SK-N-MC (cell line): Measurements from ENCODE around the gene ABCC1.

Experiments used
- EZH2 ChIP-seq: fragments of 200-600 bp; sonication (generic); IDR thresholded peaks from one replicate; pipeline ENCODE4 v1.6.1; 2017; ENCODE audit warnings: antibody characterized with exemption
- FOXP2 ChIP-seq: optimal IDR thresholded peaks from 2 replicates; pipeline ENCODE3; 2011; ENCODE audit warnings: mild to moderate bottlenecking, moderate library complexity; ENCODE audit not compliant: insufficient read depth; ENCODE audit errors: extremely low read length, control extremely low read depth
- POLR2AphosphoS5 ChIP-seq: IDR thresholded peaks from 2 replicates; pipeline ENCODE4 v1.6.1; 2012; ENCODE audit warnings: mild to moderate bottlenecking, low read depth, low read length, borderline replicate concordance

DNA sequence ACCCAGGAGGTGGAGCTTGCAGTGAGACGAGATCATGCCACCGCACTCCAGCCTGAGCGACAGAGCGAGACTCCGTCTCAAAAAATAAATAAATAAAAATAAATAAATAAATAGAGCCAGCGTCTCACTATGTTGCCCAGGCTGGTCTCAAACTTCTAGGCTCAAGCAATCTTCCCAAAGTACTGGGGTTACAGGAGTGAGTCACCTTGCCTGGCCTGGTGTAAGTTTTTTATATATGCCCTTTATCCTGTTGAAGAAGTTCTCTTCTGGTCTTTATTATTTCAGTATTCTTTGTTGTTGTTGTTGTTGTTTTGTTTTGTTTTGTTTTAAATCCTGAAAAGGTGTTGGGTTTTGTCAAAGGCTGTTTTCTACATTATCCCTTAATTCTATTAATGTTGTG lies 30.1 kb upstream of the ABCC1 start:
- no peak for TF ChIP-seq POLR2AphosphoS5
- no peak for TF ChIP-seq EZH2
- TF ChIP-seq FOXP2 = no peak
